Transverse colon (tissue), 4 donors: ENCODE results near the gene FAM204A. TPM values are rescaled to one million over a fixed set of nuclear protein-coding genes. Genes with fewer than 3 reads are reported as not detected.

Source experiments
- DNase-seq: peaks from one replicate; pipeline ENCODE4 v3.0.0-alpha.2; 2019
- H3K27ac ChIP-seq, 4 donors: fragments of 200-600 bp; sonication (generic); 2 replicates each; pipeline ENCODE4 v1.5.1; 2016 to 2018; ENCODE audit warnings: inconsistent platforms in 4 of 4
- H3K27me3 ChIP-seq: fragments of 200-600 bp; sonication (generic); 2 replicates; pipeline ENCODE4 v1.5.1; 2017; ENCODE audit warnings: inconsistent platforms
- H3K36me3 ChIP-seq, 4 donors: fragments of 200-600 bp; sonication (generic); 2 replicates each; pipeline ENCODE4 v1.5.1; 2017 to 2019; ENCODE audit warnings: inconsistent platforms in 4 of 4
- H3K4me1 ChIP-seq, 4 donors: fragments of 200-600 bp; sonication (generic); 2 replicates each; pipeline ENCODE4 v1.5.1; 2017 to 2020; ENCODE audit warnings: inconsistent platforms in 4 of 4
- H3K4me3 ChIP-seq, 4 donors: fragments of 200-600 bp; sonication (generic); 1 replicate in 1 of 4; 2 replicates in 3 of 4; pipeline versions ENCODE4 v1.5.1 to v1.6.1; 2017 to 2019; ENCODE audit warnings: inconsistent platforms in 4 of 4
- H3K9me3 ChIP-seq, 2 donors: fragments of 200-600 bp; sonication (generic); 2 replicates each; pipeline ENCODE4 v1.5.1; 2017 to 2019; ENCODE audit warnings: inconsistent platforms in 2 of 2
- CTCF ChIP-seq, 5 experiments: fragments of 200-600 bp in 3 of 5; fragments of 450-650 bp in 2 of 5; sonication (generic) in 3 of 5; IDR thresholded peaks; 1 replicate in 2 of 5; 2 replicates in 3 of 5; pipeline ENCODE4 v1.5.1; 2016 to 2017; ENCODE audit warnings: antibody characterized with exemption in 5 of 5, inconsistent platforms in 3 of 5, mild to moderate bottlenecking in 2 of 5, moderate library complexity in 1 of 5
- EP300 ChIP-seq: sonication (generic); formaldehyde crosslinking; IDR thresholded peaks from one replicate; pipeline ENCODE4 v1.6.1; 2017; ENCODE audit warnings: antibody characterized with exemption, low read depth
- POLR2A ChIP-seq: fragments of 450-650 bp; IDR thresholded peaks from one replicate; pipeline ENCODE4 v1.6.1; 2016; ENCODE audit warnings: antibody characterized with exemption, mild to moderate bottlenecking, moderate library complexity
- POLR2AphosphoS5 ChIP-seq, 3 donors: sonication (generic); formaldehyde crosslinking; IDR thresholded peaks; one replicate each; pipeline ENCODE4 v1.6.1; 2016; ENCODE audit warnings: antibody characterized with exemption in 3 of 3
- WGBS, 2 donors: methylation state at CpG; one replicate each; pipeline ENCODE4 v1.1.5; 2018; ENCODE audit warnings: low coverage in 1 of 2; 5-methylcytosine and 5-hydroxymethylcytosine counted together
- in situ Hi-C, 4 donors: fragments of 200-750 bp; cut with MboI; loops; one replicate each; pipeline versions ENCODE4 v1.15.0 to v1.15.1; 2017; ENCODE audit warnings: low sequenced_read_pairs in 3 of 4, low pct_ligation_motif_present in 1 of 4, low pct_unique_long_range_greater_than_20kb in 1 of 4
- intact Hi-C: fragments of 100-400 bp; cut with DNase I; formaldehyde crosslinking; loops from one replicate; pipeline ENCODE4 v1.15.1; 2023; ENCODE audit warnings: low total_unique reads
- total RNA-seq, 4 donors: library from RNA; depleted of rRNA; stranded (reverse); fragments of >200 nt; gene quantifications; one replicate each; pipeline ENCODE4 v1.1.0, GENCODE V29; 2016

Gene FAM204A
- total RNA-seq, 4 donors from 2014 or later: 16.8 to 35.2 (median 25.4) TPM

DNA sequence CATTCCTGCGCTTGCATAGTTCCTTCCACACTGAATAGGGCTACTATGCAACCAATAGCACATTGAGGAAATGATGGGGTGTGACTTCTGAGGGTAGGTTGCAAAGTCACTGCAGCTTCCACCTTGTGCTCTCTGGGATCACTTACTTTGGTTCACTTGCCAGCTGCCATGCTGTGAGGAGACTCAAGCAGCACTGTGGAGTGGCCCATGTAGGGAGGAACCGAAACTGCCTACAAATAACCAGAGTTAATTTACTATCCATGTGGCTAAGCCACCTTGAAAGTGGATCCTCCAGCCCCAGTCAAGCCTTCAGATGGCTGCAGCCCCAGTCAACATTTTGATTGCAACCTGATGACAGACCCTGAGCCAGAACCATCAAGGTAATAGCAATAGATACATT is 64.3 kb downstream of the FAM204A start:
- intact Hi-C loops: no loop called here
- Histone ChIP-seq H3K9me3 (peaks cover 0 to 3% of the 10 kb centered on the region in 2 donors), H3K27me3 (peaks cover under 1% of the 10 kb centered on the region), H3K27ac (no peak overlapping the region), H3K36me3 (no peaks in the 10 kb centered on the region), H3K4me3 (no peak overlapping the region), H3K4me1 (no peaks in the 10 kb centered on the region)
- in situ Hi-C loops: no loop called here
- 87% methylated on average over 2 of the region's 2 CpGs; no CpG with 5 or more reads in 1 of the 2 donors for whole genome bisulfite sequencing, 2 donors
- DNase-seq: no peak
- no peak for TF ChIP-seq CTCF (IDR thresholded peaks at IDR 0.05)
- no peak for TF ChIP-seq POLR2A
- TF ChIP-seq EP300: no peak
- TF ChIP-seq POLR2AphosphoS5 (IDR thresholded peaks at IDR 0.05): no peak

DNA sequence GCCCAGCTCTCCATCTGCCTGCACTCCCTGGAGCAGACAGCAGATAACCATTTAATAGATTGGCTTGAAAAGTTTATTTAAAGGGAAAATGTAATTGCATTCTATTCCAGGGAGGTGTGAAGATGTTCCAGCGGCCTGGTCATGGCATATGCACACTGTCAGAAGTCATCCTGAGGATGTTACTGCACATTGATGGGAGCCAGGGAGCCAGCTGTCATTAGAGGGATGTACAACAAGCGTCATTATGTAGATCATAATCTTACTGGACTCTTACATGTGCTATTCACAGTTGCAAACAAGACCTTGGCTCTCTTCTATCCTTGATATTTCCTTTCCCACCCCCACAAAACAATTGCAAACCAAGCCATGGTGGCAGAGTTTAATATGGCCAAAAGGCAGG is 65.4 kb downstream of the FAM204A start:
- Histone ChIP-seq H3K4me3 (no peak overlapping the region), H3K27ac (peak overlapping the region in 1 of 4 donors; percentile 6), H3K9me3 (peaks cover 0 to 3% of the 10 kb centered on the region in 2 donors), H3K4me1 (peaks cover 0 to 4% (median under 1%) of the 10 kb centered on the region in 4 donors), H3K27me3 (peaks cover 12% of the 10 kb centered on the region), H3K36me3 (no peaks in the 10 kb centered on the region)
- in situ Hi-C loops (no loop called here), intact Hi-C loops (no loop called here)
- WGBS, 2 donors: 78 to 80% methylated on average over 1 to 2 of the region's 2 CpGs
- TF ChIP-seq CTCF (IDR thresholded peaks at IDR 0.05) (no peak), POLR2A (no peak), EP300 (no peak), POLR2AphosphoS5 (IDR thresholded peaks at IDR 0.05) (no peak)
- no peak for DNase-seq

GRCh38 chr10:118276204-118276603 is 65.9 kb downstream of the FAM204A start:
- TF ChIP-seq EP300 (no peak), POLR2AphosphoS5 (IDR thresholded peaks at IDR 0.05) (peak in 2 of 3 donors; percentile 32 to 34), CTCF (IDR thresholded peaks at IDR 0.05) (no peak)
- peak overlapping the region in 1 of 4 donors; percentile 31 for H3K27ac ChIP-seq
- intact Hi-C loops: no loop called here
- in situ Hi-C loops: no loop called here
- no peaks in the 10 kb centered on the region for H3K36me3 ChIP-seq
- peak; percentile 25 for DNase-seq
- H3K4me1 ChIP-seq: peaks cover 0 to 8% (median 2%) of the 10 kb centered on the region in 4 donors
- no peak overlapping the region for H3K4me3 ChIP-seq
- peaks cover 0 to 3% of the 10 kb centered on the region in 2 donors for H3K9me3 ChIP-seq
- peaks cover 16% of the 10 kb centered on the region for H3K27me3 ChIP-seq

DNA sequence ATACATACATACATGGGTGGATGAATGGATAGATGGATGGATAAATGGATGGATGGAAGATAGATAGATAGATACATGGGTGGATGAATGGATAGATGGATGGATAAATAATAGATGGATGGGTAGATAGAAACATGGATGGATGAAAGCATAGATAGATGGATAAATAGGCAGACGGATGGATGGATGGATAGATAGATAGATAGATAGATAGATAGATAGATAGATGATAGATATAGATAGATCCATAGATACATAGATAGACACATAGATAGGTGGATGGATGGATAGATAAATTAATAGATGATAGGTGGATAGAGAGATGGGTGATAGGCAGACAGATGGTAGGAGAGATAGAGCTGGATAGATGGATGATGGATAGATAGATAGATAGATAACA is 68.5 kb downstream of the FAM204A start:
- Histone ChIP-seq H3K4me1 (peaks cover 0 to 8% (median 2%) of the 10 kb centered on the region in 4 donors), H3K27ac (no peak overlapping the region), H3K27me3 (peaks cover 16% of the 10 kb centered on the region), H3K4me3 (no peak overlapping the region), H3K9me3 (peaks cover 0 to 3% of the 10 kb centered on the region in 2 donors), H3K36me3 (no peaks in the 10 kb centered on the region)
- 91 to 100% methylated on average over 1 of the region's 1 CpG for WGBS, 2 donors
- TF ChIP-seq POLR2AphosphoS5 (IDR thresholded peaks at IDR 0.05) (no peak), CTCF (IDR thresholded peaks at IDR 0.05) (no peak), POLR2A (no peak), EP300 (no peak)
- DNase-seq: no peak
- in situ Hi-C loops (no loop called here), intact Hi-C loops (no loop called here)
